Measurements from ENCODE around the gene PSPH. TPM values are rescaled to one million over a fixed set of nuclear protein-coding genes. Genes with fewer than 3 reads are reported as not detected.

PSPH gene
- total and polyA plus RNA-seq, 10 donors = 2.2 to 11.3 (median 6.6) TPM

GRCh38 chr7:56003749-56004148 lies 47.5 kb downstream of the PSPH start:
- peaks cover 0 to 16% (median 0%) of the 10 kb centered on the region in 6 donors for H3K36me3 ChIP-seq
- H3K27ac ChIP-seq = no peak overlapping the region
- no peak for TF ChIP-seq POLR2A (IDR thresholded peaks at IDR 0.05)
- TF ChIP-seq CTCF (IDR thresholded peaks at IDR 0.05 in 8 of 11, conservative IDR thresholded peaks at IDR 0.05 in 3 of 11) = no peak
- TF ChIP-seq POLR2AphosphoS5 (IDR thresholded peaks at IDR 0.05) = no peak
- H3K27me3 ChIP-seq (replicated peaks in 1 of 7) = no peaks in the 10 kb centered on the region
- WGBS, 5 donors = 82 to 90% (median 88%) methylated on average over 4 of the region's 4 CpGs
- H3K4me3 ChIP-seq = no peak overlapping the region
- intact Hi-C loops (cut with DNase I; ENCODE audit: low total_unique reads) = loop anchor here (5.0 kb wide), 1 partner anchor 69 kb away; no protein-coding TSS in a partner anchor
- peaks cover 3 to 23% (median 9%) of the 10 kb centered on the region in 6 donors for H3K4me1 ChIP-seq
- no peaks in the 10 kb centered on the region for H3K9me3 ChIP-seq
- no peak for DNase-seq

DNA sequence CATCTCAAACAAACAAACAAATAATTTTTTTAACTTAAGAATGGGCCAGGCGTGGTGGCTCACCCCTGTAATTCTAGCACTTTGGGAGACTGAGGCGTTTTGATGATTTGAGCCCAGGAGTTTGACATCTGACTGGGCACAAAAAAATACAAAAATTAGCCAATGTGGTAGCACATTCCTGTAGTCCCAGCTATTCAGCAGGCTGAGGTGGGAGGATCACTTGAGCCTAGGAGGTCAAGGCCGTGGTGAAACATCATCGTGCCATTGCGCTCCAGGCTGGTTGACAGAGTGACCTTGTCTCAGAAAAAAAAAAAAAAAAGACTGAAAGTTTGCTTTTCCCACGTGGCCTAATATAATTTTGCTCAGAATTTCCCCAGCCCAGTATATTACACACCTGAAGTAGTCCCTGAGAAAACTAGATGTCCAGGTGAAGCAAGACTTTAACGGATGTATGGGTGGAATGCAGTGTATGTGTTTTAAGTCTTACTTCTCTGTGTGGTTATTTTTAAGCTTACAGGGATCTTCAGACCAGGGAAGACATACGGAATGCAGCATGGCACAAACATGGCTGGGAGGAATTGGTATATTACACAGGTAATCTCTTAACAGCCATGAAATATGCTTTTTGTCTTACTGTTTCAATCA lies 54.3 kb downstream of the PSPH start:
- H3K36me3 ChIP-seq = peaks cover 0 to 82% (median 41%) of the 10 kb centered on the region in 6 donors
- H3K9me3 ChIP-seq = no peaks in the 10 kb centered on the region
- H3K27me3 ChIP-seq (replicated peaks in 1 of 7) = no peaks in the 10 kb centered on the region
- intact Hi-C loops (cut with DNase I; ENCODE audit: low total_unique reads) = no loop called here
- no peak for DNase-seq
- peaks cover 3 to 17% (median 9%) of the 10 kb centered on the region in 6 donors for H3K4me1 ChIP-seq
- no peak for TF ChIP-seq POLR2A (IDR thresholded peaks at IDR 0.05)
- no peak for TF ChIP-seq CTCF (IDR thresholded peaks at IDR 0.05 in 8 of 11, conservative IDR thresholded peaks at IDR 0.05 in 3 of 11)
- TF ChIP-seq POLR2AphosphoS5 (IDR thresholded peaks at IDR 0.05) = no peak
- H3K4me3 ChIP-seq = no peak overlapping the region
- no peak overlapping the region for H3K27ac ChIP-seq
- 84 to 92% (median 87%) methylated on average over 8 of the region's 8 CpGs for WGBS, 5 donors

DNA sequence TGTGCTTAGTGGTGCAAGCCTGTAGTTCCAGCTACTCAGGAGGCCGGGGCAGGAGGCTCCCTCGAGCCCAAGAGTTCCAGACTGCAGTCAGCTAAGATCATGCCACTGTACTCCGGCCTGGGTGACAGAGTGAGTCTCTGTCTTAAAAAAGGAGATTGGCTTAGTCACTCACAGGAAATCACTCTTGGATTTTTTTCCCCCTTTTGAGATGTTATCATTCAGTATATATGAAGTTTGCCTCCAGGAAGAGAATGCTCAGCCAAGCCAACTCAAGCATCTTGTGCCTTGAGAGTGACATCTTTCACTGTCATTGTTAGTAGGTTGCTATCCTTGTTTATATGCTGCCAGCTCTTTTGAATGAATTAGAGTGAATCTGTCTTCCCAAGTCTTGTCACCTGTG lies 58.9 kb downstream of the PSPH start:
- intact Hi-C loops (cut with DNase I; ENCODE audit: low total_unique reads) = no loop called here
- Histone ChIP-seq H3K4me3 (no peak overlapping the region), H3K27ac (no peak overlapping the region), H3K27me3 (replicated peaks in 1 of 7) (no peaks in the 10 kb centered on the region), H3K9me3 (no peaks in the 10 kb centered on the region), H3K36me3 (peaks cover 0 to 100% (median 52%) of the 10 kb centered on the region in 6 donors), H3K4me1 (no peaks in the 10 kb centered on the region)
- TF ChIP-seq POLR2AphosphoS5 (IDR thresholded peaks at IDR 0.05) = no peak
- TF ChIP-seq POLR2A (IDR thresholded peaks at IDR 0.05) = no peak
- no peak for TF ChIP-seq CTCF (IDR thresholded peaks at IDR 0.05 in 8 of 11, conservative IDR thresholded peaks at IDR 0.05 in 3 of 11)
- WGBS, 5 donors = 79 to 90% (median 87%) methylated on average over 3 of the region's 3 CpGs
- DNase-seq = no peak

- DNase-seq = no peak
- Histone ChIP-seq H3K27me3 (replicated peaks in 1 of 7) (no peaks in the 10 kb centered on the region), H3K4me1 (no peaks in the 10 kb centered on the region), H3K4me3 (no peak overlapping the region), H3K27ac (no peak overlapping the region), H3K36me3 (peaks cover 2 to 100% (median 83%) of the 10 kb centered on the region in 6 donors), H3K9me3 (no peaks in the 10 kb centered on the region)
- TF ChIP-seq CTCF (IDR thresholded peaks at IDR 0.05 in 8 of 11, conservative IDR thresholded peaks at IDR 0.05 in 3 of 11) (no peak), POLR2AphosphoS5 (IDR thresholded peaks at IDR 0.05) (no peak), POLR2A (IDR thresholded peaks at IDR 0.05) (no peak)
- 88 to 98% (median 94%) methylated on average over 3 of the region's 3 CpGs for WGBS, 5 donors
- intact Hi-C loops (cut with DNase I; ENCODE audit: low total_unique reads) = no loop called here
Measured at GRCh38 chr7:55983537-55983936, 67.7 kb downstream of the PSPH start.

All from spleen (tissue), 11 donors.